AG08395 (cell line): Measurements from ENCODE around the gene LRFN2.

Experiments used
- DNase-seq: peaks from one replicate; pipeline ENCODE4 v3.0.0; 2012; ENCODE audit warnings: mixed read lengths, low spot score

The LRFN2 gene

GRCh38 chr6:40377173-40377806 is 209.9 kb downstream of the LRFN2 start:
- DNase-seq = no peak

- no peak for DNase-seq
Measured at GRCh38 chr6:40376113-40376650, 211.0 kb downstream of the LRFN2 start.

GRCh38 chr6:40373267-40373666 is 213.9 kb downstream of the LRFN2 start:
- no peak for DNase-seq

GRCh38 chr6:40371621-40372020 is 215.5 kb downstream of the LRFN2 start:
- no peak for DNase-seq

GRCh38 chr6:40371095-40371494 is 216.1 kb downstream of the LRFN2 start:
- no peak for DNase-seq

- DNase-seq = no peak
Measured at GRCh38 chr6:40369891-40370290, 217.3 kb downstream of the LRFN2 start.

- no peak for DNase-seq
Measured at GRCh38 chr6:40369042-40369441, 218.1 kb downstream of the LRFN2 start.

- no peak for DNase-seq
Measured at GRCh38 chr6:40362859-40363258, 224.3 kb downstream of the LRFN2 start.

GRCh38 chr6:40359808-40360207 is 227.4 kb downstream of the LRFN2 start:
- DNase-seq = no peak

GRCh38 chr6:40358473-40359460 is 228.4 kb downstream of the LRFN2 start:
- DNase-seq = no peak

GRCh38 chr6:40356242-40356910 is 230.8 kb downstream of the LRFN2 start:
- DNase-seq = peak; percentile 50

GRCh38 chr6:40355532-40355931 is 231.6 kb downstream of the LRFN2 start:
- DNase-seq = no peak

GRCh38 chr6:40355066-40355465 is 232.1 kb downstream of the LRFN2 start:
- no peak for DNase-seq

GRCh38 chr6:40353967-40354452 is 233.2 kb downstream of the LRFN2 start:
- no peak for DNase-seq

GRCh38 chr6:40353197-40353966 is 233.8 kb downstream of the LRFN2 start:
- DNase-seq = no peak

GRCh38 chr6:40352527-40353170 is 234.5 kb downstream of the LRFN2 start:
- no peak for DNase-seq

GRCh38 chr6:40352006-40352405 is 235.2 kb downstream of the LRFN2 start:
- no peak for DNase-seq

GRCh38 chr6:40350747-40351217 is 236.4 kb downstream of the LRFN2 start:
- no peak for DNase-seq

- DNase-seq = peak; percentile 2
Measured at GRCh38 chr6:40349901-40350746, 237.0 kb downstream of the LRFN2 start.
